Stimulated activated CD4-positive, alpha-beta T cell treated with anti-CD3 and anti-CD28 coated beads, Interleukin-4, amount 100 ng/mL, for 4 hours (primary cell): ENCODE results near the gene DACH1.

Source experiments
- DNase-seq, 2 experiments: peaks; one replicate each; pipeline ENCODE4 v3.0.0-alpha.2; 2020

Gene DACH1

DNA sequence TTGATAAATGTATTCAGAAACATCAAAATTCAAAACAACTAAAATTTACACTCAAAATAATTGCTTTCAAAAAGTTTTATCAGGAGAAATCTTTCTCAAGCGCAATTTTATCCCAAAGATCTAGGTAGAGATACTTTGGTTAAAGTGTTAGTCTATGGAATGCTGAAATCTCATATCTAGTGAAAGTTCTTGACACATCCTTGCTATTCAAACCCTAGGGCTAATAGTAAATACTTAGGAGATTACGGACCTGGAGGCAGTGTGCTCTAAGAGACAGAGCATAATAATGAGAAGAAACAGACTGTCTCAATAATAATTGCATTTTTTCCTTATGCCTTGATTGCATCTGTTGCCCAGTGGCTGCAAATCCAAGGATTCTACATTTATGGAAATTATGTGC lies 330.8 kb downstream of the DACH1 start:
- DNase-seq, result no peak

GRCh38 chr13:71524613-71525304 lies 342.2 kb downstream of the DACH1 start:
- no peak for DNase-seq

GRCh38 chr13:71524245-71524612 lies 342.8 kb downstream of the DACH1 start:
- no peak for DNase-seq

DNA sequence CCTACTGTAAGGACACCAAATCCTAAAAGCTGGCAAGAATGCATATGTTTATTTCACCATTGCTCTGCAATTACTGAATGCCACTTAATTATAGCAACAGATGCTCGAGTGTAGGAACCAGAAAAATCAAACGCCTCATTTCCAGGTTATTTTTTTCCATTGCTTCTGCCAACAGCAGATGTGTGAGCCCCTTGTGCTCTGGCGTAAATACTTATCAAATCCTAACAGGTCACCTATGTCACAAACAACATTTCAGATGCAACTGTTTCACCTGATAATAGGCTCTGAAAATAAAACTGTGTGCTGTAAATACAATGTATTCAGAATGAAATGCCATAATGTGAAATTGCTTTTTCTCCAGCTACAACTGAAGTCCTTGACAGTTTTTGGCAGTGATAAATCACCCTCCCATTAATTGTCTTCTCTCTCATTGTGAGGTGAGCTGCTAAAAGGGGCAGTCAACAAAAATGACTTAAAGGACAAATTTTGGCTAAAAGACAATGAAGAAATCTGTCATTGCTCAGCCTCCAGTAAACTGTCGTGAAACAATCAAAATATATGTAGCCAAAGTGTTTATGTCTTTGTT lies 344.0 kb downstream of the DACH1 start:
- no peak for DNase-seq

DNA sequence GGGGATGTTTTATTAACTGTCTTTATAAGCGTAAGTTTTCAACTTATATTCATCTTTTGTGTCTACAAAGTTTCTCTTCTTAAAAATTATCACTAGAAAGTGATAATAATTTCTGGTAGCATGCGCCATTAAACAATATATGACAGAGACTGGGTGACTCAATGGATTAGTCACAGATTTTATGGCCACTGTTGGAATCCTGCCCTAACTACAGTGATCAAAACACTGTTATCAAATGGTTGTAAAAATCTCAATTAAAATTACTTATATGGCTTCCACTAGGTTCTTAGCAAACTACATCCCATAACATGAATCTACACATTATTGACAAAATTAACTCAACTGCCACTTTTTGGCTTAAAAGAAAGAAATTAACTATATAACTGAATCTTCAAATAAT lies 350.0 kb downstream of the DACH1 start:
- no peak for DNase-seq

DNA sequence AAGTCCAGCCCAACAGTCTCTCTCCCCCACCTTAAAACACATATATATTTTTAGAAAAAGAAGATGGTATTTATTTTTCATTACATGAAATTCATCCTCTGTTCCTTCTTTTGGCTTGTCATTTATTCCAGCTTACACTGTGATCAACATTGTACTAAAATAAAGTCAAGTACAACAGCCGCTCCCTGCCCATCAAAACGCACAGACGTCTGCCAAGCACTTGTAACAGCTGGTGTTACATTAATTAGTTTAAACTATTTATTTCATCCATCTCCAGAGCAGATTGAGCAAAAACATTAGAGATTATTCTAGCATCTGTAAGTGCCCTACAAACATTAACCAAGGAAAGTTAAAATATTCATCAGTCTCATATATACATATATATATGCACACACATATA lies 350.5 kb downstream of the DACH1 start:
- DNase-seq, result no peak

- DNase-seq, result no peak
Measured at GRCh38 chr13:71515744-71516038, 351.3 kb downstream of the DACH1 start.

- no peak for DNase-seq
Measured at GRCh38 chr13:71514900-71515743, 351.9 kb downstream of the DACH1 start.

GRCh38 chr13:71513411-71514033 lies 353.5 kb downstream of the DACH1 start:
- DNase-seq, result no peak

DNA sequence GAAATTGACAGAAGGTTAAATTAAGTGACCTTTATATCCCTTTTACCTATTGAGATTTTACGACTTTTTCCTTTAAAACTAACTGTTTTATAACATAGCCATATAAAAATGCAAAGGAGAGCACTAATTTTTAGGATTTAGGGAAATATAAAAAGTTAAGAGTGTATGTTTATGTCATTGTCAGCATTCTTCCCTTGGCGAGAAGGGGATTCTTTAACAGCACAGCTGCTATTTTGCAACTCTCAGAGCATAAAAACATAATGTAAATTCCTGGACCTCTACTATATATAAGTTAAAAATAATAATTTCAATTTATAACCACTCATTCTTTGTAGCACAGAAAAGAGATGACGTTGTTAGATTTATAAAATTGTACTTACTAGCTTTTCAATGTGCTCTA lies 363.2 kb downstream of the DACH1 start:
- no peak for DNase-seq

DNA sequence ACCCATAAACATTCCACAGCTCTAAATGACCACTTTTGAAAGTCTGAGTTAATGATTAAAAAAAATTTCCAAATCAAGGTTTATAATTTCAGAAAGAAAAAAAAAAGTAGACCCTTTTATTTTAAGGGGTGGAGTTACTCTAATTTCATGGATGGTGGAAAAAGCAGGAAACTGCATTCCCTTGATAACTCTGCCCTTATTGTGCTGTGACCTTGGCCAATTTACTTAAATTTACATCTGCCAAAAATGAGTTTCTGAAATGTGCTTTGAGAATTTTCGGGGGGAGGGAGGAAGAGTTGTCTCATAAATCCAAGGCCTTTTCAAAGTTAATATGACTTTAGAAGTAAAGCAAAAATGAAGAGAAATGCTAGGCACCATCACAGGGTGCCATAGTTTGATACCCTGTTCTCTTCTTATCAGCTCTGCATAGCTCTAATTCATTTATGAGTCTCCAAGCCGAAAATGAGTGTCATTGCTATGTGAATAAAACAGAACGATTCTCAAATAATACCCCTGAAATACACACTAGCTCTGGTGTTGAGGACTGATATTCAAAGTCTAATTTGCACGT lies 367.0 kb downstream of the DACH1 start:
- no peak for DNase-seq

DNA sequence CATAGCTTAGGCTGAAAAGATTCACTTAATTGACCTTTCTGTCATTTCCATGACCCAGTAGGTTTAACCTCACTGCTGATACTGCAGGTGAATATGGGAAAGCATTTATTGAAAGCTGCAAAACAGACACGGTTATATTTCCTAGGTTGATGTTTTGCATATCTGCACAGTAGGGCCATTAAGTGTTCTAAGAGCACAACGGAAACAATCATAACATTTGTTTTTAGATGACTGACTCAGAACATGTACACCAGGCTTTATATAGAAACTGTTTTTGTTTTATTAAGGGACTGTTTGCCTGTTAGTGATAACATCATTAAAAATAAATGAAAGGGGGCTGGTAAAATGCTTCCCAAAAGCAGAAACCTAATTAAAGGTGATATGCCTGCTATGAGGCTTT lies 367.8 kb downstream of the DACH1 start:
- DNase-seq, result no peak

DNA sequence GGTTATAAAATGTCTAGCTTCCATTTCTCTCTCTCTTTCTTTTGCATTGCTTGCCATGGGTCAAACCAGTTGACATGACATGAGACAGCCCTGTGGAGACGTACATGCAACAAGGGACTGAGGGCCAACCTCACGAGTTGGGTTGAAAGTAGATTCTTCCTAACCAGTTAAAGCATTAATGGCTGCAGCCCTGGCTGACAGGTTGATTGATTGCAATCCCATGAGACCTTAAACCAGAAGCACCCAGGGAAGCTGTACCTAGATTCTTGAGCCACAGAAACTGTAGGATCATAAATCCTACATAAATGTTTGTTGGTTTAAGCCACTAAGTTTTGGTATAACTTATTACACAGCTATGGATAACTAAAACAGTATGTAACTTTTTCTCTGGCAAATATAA lies 373.8 kb downstream of the DACH1 start:
- DNase-seq, result no peak

DNA sequence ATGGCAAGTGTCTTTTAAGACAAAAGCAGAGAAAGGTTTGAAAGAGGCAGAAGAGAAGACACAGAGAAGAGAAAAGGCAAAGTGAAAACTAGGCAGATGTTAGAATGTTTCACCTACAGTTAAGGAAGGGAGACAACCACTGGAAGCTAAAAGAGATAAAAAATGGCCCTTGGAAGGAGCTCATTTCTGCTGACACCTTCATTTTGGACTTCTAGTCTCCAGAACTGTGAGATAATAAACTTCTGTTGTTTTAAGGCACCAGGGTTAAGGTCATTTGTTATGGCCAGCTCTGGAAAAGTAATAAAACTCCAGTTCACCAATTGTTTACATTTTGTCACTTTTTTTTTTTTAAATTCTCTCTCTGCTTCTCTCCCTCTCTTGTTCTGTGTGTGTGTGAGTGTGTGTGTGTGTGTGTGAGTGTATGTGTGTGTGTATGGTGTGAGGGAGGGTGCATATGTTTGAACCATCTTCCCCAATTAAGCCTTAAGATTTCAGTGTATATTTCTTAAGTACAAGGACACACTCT lies 374.6 kb downstream of the DACH1 start:
- DNase-seq, result no peak

DNA sequence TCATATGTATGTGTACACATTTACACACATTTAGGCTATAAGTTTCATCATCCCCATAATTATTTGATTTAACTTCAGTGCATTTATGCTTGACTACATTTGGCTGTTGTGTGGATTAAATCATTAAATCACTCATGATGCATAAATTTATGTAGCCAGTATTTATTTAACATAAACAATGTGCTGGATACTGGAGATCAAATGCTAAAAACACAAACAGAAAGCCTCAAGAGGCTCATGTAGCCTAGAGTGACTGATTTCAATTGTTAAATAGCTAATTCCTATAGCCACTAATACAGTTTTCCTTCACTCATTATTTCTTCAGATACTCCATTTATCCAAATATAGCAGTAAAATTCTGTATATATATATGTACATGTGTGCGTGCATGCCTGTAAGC lies 376.0 kb downstream of the DACH1 start:
- no peak for DNase-seq

GRCh38 chr13:71489041-71489440 lies 378.0 kb downstream of the DACH1 start:
- no peak for DNase-seq

- DNase-seq, result no peak
Measured at GRCh38 chr13:71488201-71488600, 378.8 kb downstream of the DACH1 start.

GRCh38 chr13:71485913-71486312 lies 381.1 kb downstream of the DACH1 start:
- no peak for DNase-seq

- DNase-seq, result no peak
Measured at GRCh38 chr13:71483733-71484132, 383.3 kb downstream of the DACH1 start.

GRCh38 chr13:71481501-71481900 lies 385.5 kb downstream of the DACH1 start:
- no peak for DNase-seq

DNA sequence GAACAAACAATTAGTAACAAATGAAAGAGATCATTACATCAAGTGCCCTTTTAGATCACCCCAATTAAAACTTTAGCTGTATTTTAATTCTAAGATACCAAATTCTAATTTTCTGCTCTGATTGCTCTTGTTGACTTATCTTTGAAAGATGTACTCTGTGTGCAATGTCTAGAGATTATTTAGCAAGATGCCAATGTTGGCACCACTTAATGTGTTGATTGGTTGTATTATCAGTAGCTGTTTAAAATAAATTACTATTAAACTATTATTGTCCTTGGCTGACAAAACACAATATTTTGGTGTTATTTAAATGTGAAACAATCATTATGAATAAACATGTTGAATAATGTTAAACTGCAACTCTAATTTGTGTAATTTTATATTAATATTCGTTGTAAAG lies 386.0 kb downstream of the DACH1 start:
- DNase-seq, result no peak

- DNase-seq, result no peak
Measured at GRCh38 chr13:71477735-71478134, 389.3 kb downstream of the DACH1 start.

- no peak for DNase-seq
Measured at GRCh38 chr13:71474936-71475335, 392.1 kb downstream of the DACH1 start.
